GM19193 (cell line): ENCODE data around the gene CDC16.

Source experiments
- POLR2A ChIP-seq: IDR thresholded peaks from 4 replicates; pipeline ENCODE4 v1.6.1; 2011; ENCODE audit not compliant: insufficient read depth, insufficient read length; ENCODE audit errors: extremely low read depth

Gene CDC16

GRCh38 chr13:114222461-114222968 lies 12.2 kb upstream of the CDC16 start:
- no peak for TF ChIP-seq POLR2A

- TF ChIP-seq POLR2A: no peak
Observed at GRCh38 chr13:114224201-114224600, 10.5 kb upstream of the CDC16 start.

- no peak for TF ChIP-seq POLR2A
Observed at GRCh38 chr13:114225610-114226009, 9.1 kb upstream of the CDC16 start.

- TF ChIP-seq POLR2A: no peak
Observed at GRCh38 chr13:114226088-114226487, 8.6 kb upstream of the CDC16 start.

GRCh38 chr13:114226699-114227323 lies 7.9 kb upstream of the CDC16 start:
- TF ChIP-seq POLR2A: no peak

- TF ChIP-seq POLR2A: no peak
Observed at GRCh38 chr13:114227528-114227927, 7.2 kb upstream of the CDC16 start.

GRCh38 chr13:114228176-114228575 lies 6.5 kb upstream of the CDC16 start:
- no peak for TF ChIP-seq POLR2A

- no peak for TF ChIP-seq POLR2A
Observed at GRCh38 chr13:114229506-114229905, 5.2 kb upstream of the CDC16 start.

- no peak for TF ChIP-seq POLR2A
Observed at GRCh38 chr13:114230117-114230516, 4.6 kb upstream of the CDC16 start.

- no peak for TF ChIP-seq POLR2A
Observed at GRCh38 chr13:114230575-114230974, 4.1 kb upstream of the CDC16 start.

- TF ChIP-seq POLR2A: no peak
Observed at GRCh38 chr13:114231886-114232285, 2.8 kb upstream of the CDC16 start.

GRCh38 chr13:114234266-114234644 lies 442 bp upstream of the CDC16 start:
- no peak for TF ChIP-seq POLR2A

- no peak for TF ChIP-seq POLR2A
Observed at GRCh38 chr13:114235697-114236096, 1.0 kb downstream of the CDC16 start.

GRCh38 chr13:114236227-114236626 lies 1.5 kb downstream of the CDC16 start:
- no peak for TF ChIP-seq POLR2A

- no peak for TF ChIP-seq POLR2A
Observed at GRCh38 chr13:114237415-114238112, 2.9 kb downstream of the CDC16 start.

GRCh38 chr13:114241918-114242317 lies 7.2 kb downstream of the CDC16 start:
- TF ChIP-seq POLR2A: no peak
